HG02642 (cell line): ENCODE data around the gene C3orf62.
"Not testable (repeated sequence)": the region's sequence is repeated elsewhere in the genome, so short reads cannot be mapped to it uniquely, and the experiment has no call there.

Experiments used
- ATAC-seq: cut with Tn5 transposase; IDR thresholded peaks from one replicate; pipeline ENCODE4 v1.9.1; 2021; ENCODE audit warnings: mild to moderate bottlenecking; ENCODE audit not compliant: unreplicated experiment, poor library complexity

The C3orf62 gene

GRCh38 chr3:49270156-49270500 lies 6.9 kb downstream of the C3orf62 start:
- ATAC-seq: no peak

GRCh38 chr3:49269443-49270155 lies 7.4 kb downstream of the C3orf62 start:
- no peak for ATAC-seq

GRCh38 chr3:49266410-49267095 lies 10.5 kb downstream of the C3orf62 start:
- no peak for ATAC-seq

- no peak for ATAC-seq
Observed at GRCh38 chr3:49265661-49266386, 11.2 kb downstream of the C3orf62 start.

GRCh38 chr3:49263159-49263889 lies 13.7 kb downstream of the C3orf62 start:
- ATAC-seq: no peak

GRCh38 chr3:49260806-49261324 lies 16.2 kb downstream of the C3orf62 start:
- ATAC-seq: no peak

GRCh38 chr3:49257187-49257586 lies 19.8 kb downstream of the C3orf62 start:
- ATAC-seq: no peak

- ATAC-seq: no peak
Observed at GRCh38 chr3:49255718-49256511, 21.1 kb downstream of the C3orf62 start.

GRCh38 chr3:49255112-49255511 lies 21.9 kb downstream of the C3orf62 start:
- ATAC-seq: no peak

GRCh38 chr3:49253512-49253911 lies 23.5 kb downstream of the C3orf62 start:
- ATAC-seq: no peak

- ATAC-seq: no peak
Observed at GRCh38 chr3:49248840-49249227, 28.2 kb downstream of the C3orf62 start.

GRCh38 chr3:49244581-49245205 lies 32.3 kb downstream of the C3orf62 start:
- no peak for ATAC-seq

GRCh38 chr3:49240091-49240490 lies 36.9 kb downstream of the C3orf62 start:
- ATAC-seq: not testable (repeated sequence)

- no peak for ATAC-seq
Observed at GRCh38 chr3:49238274-49239127, 38.5 kb downstream of the C3orf62 start.

- no peak for ATAC-seq
Observed at GRCh38 chr3:49237344-49237743, 39.7 kb downstream of the C3orf62 start.

- ATAC-seq: no peak
Observed at GRCh38 chr3:49236226-49236625, 40.8 kb downstream of the C3orf62 start.

- not testable (repeated sequence) for ATAC-seq
Observed at GRCh38 chr3:49228817-49229216, 48.2 kb downstream of the C3orf62 start.

GRCh38 chr3:49222002-49222401 lies 55.0 kb downstream of the C3orf62 start:
- ATAC-seq: no peak
